Measurements from ENCODE around the gene KIF26B.

Gene KIF26B

GRCh38 chr1:245279346-245279745 lies 124.6 kb downstream of the KIF26B start:
- DNase-seq (ENCODE audit: low read depth) = no peak

- DNase-seq (ENCODE audit: low read depth) = no peak
Measured at GRCh38 chr1:245283001-245283400, 128.2 kb downstream of the KIF26B start.

- no peak for DNase-seq (ENCODE audit: low read depth)
Measured at GRCh38 chr1:245285168-245285567, 130.4 kb downstream of the KIF26B start.

- no peak for DNase-seq (ENCODE audit: low read depth)
Measured at GRCh38 chr1:245288796-245289195, 134.0 kb downstream of the KIF26B start.

GRCh38 chr1:245290836-245291235 lies 136.1 kb downstream of the KIF26B start:
- no peak for DNase-seq (ENCODE audit: low read depth)

GRCh38 chr1:245291351-245291750 lies 136.6 kb downstream of the KIF26B start:
- no peak for DNase-seq (ENCODE audit: low read depth)

- no peak for DNase-seq (ENCODE audit: low read depth)
Measured at GRCh38 chr1:245292141-245292540, 137.4 kb downstream of the KIF26B start.

- DNase-seq (ENCODE audit: low read depth) = no peak
Measured at GRCh38 chr1:245292553-245292952, 137.8 kb downstream of the KIF26B start.

GRCh38 chr1:245294020-245294419 lies 139.2 kb downstream of the KIF26B start:
- DNase-seq (ENCODE audit: low read depth) = no peak

GRCh38 chr1:245298781-245299180 lies 144.0 kb downstream of the KIF26B start:
- peak; percentile 54 for DNase-seq (ENCODE audit: low read depth)

- no peak for DNase-seq (ENCODE audit: low read depth)
Measured at GRCh38 chr1:245301162-245301580, 146.4 kb downstream of the KIF26B start.

- DNase-seq (ENCODE audit: low read depth) = no peak
Measured at GRCh38 chr1:245301921-245302320, 147.1 kb downstream of the KIF26B start.

GRCh38 chr1:245304698-245305097 lies 149.9 kb downstream of the KIF26B start:
- DNase-seq (ENCODE audit: low read depth) = no peak

- no peak for DNase-seq (ENCODE audit: low read depth)
Measured at GRCh38 chr1:245306020-245306419, 151.2 kb downstream of the KIF26B start.

GRCh38 chr1:245306628-245307410 lies 152.0 kb downstream of the KIF26B start:
- no peak for DNase-seq (ENCODE audit: low read depth)

- no peak for DNase-seq (ENCODE audit: low read depth)
Measured at GRCh38 chr1:245310571-245311531, 156.1 kb downstream of the KIF26B start.

- DNase-seq (ENCODE audit: low read depth) = no peak
Measured at GRCh38 chr1:245311887-245312536, 157.2 kb downstream of the KIF26B start.

- no peak for DNase-seq (ENCODE audit: low read depth)
Measured at GRCh38 chr1:245313576-245313975, 158.8 kb downstream of the KIF26B start.

- no peak for DNase-seq (ENCODE audit: low read depth)
Measured at GRCh38 chr1:245316784-245317183, 162.0 kb downstream of the KIF26B start.

GRCh38 chr1:245317217-245317616 lies 162.4 kb downstream of the KIF26B start:
- DNase-seq (ENCODE audit: low read depth) = no peak

- DNase-seq (ENCODE audit: low read depth) = no peak
Measured at GRCh38 chr1:245319094-245319493, 164.3 kb downstream of the KIF26B start.

GRCh38 chr1:245322673-245323072 lies 167.9 kb downstream of the KIF26B start:
- no peak for DNase-seq (ENCODE audit: low read depth)
